Measurements from ENCODE around the gene AFF2.

GRCh38 chrX:148713981-148714380 lies 213.6 kb downstream of the AFF2 start:
- TF ChIP-seq CTCF (IDR thresholded peaks at IDR 0.05 in 8 of 11, conservative IDR thresholded peaks at IDR 0.05 in 3 of 11) (no peak), POLR2A (IDR thresholded peaks at IDR 0.05) (no peak), POLR2AphosphoS5 (IDR thresholded peaks at IDR 0.05) (no peak)
